22Rv1 (cell line): ENCODE measurements around the gene RASSF4.

Experiments used
- H3K27ac ChIP-seq: fragments of 450-650 bp; 2 replicates; pipeline ENCODE4 v1.5.1; 2017
- ZFX ChIP-seq: fragments of 450-650 bp; IDR thresholded peaks from 2 replicates; pipeline ENCODE4 v1.6.1; 2017; ENCODE audit warnings: antibody characterized with exemption, borderline replicate concordance
- TF ChIP-seq, protein P1 (sequence below): fragments of 450-650 bp; IDR thresholded peaks from 2 replicates; pipeline ENCODE4 v1.5.1; 2017; ENCODE audit warnings: mild to moderate bottlenecking

The RASSF4 gene

DNA sequence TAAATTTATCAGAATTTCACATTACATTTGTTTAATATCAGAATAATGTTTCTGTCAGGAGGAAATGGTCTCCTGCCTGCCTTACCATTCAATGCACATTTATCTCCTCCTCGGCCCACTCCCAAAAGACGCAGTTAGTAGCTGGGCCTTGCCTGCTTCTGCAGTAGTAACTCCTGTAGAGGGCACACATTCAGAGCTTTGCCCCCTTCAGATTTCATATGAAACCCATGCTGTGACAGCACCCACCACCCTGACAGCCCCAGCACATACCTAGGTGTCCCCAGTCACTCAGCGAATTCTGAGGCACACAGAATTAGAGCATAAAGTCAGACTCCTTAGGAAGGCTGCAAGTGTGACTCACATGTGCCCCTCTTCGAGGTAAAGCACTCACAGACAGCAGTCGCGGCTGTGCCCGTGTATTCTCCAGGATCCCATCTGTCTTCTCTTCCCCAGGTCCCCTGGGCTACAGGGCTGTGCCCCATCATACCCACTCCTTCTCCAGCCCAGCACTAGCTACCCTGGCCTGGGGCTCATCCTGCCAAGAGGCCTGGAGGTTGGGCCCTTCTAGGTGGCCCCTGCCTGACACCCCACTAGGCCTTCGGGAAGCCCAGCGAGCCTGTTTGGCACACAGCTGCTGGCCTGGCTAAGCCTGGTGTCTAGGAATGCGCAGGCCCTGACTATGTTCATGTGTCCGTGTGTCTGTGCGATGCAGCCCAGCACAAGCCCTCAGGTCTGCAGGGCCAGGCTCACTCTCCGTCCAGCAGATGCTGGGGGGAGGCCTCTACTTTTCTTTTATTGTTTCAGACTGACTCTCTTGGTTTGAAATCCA, 23.7 kb downstream of the RASSF4 start:
- TF ChIP-seq, protein P1, sequence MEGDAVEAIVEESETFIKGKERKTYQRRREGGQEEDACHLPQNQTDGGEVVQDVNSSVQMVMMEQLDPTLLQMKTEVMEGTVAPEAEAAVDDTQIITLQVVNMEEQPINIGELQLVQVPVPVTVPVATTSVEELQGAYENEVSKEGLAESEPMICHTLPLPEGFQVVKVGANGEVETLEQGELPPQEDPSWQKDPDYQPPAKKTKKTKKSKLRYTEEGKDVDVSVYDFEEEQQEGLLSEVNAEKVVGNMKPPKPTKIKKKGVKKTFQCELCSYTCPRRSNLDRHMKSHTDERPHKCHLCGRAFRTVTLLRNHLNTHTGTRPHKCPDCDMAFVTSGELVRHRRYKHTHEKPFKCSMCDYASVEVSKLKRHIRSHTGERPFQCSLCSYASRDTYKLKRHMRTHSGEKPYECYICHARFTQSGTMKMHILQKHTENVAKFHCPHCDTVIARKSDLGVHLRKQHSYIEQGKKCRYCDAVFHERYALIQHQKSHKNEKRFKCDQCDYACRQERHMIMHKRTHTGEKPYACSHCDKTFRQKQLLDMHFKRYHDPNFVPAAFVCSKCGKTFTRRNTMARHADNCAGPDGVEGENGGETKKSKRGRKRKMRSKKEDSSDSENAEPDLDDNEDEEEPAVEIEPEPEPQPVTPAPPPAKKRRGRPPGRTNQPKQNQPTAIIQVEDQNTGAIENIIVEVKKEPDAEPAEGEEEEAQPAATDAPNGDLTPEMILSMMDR = no peak
- no peak for TF ChIP-seq ZFX
- H3K27ac ChIP-seq = no peak overlapping the region

DNA sequence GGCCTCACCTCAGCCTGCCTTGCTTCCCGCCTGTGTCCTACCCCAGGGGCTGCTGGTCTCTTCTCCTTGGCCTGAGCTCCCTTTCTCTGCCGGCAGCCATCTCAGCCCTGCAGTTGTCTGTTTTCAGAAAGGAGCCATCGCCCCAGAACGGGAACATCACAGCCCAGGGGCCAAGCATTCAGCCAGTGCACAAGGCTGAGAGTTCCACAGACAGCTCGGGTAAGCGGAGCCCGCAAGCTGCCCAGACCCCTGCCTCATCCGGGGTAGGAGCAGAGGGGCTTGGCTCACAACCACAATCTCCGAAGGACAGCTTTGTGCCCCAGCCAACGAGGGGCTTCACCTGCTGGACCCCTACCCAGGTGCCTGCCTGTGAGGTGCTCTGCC, 24.3 kb downstream of the RASSF4 start:
- H3K27ac ChIP-seq = no peak overlapping the region
- TF ChIP-seq, protein P1 = no peak
- no peak for TF ChIP-seq ZFX

DNA sequence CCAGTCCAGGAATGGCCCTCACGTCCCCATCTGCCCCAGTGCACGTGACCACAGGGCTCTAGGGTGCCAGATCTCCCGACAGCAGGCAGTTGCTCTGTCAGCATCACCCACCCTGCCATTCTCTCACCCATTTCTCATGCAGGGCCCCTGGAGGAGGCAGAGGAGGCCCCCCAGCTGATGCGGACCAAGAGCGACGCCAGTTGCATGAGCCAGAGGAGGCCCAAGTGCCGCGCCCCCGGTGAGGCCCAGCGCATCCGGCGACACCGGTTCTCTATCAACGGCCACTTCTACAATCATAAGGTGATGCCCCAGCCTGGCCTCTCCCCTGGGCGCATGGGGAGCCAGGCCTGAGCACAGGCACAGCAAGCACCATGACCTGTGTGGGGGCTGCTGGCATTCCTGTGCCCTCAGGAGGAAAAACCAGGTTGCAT, 25.1 kb downstream of the RASSF4 start:
- H3K27ac ChIP-seq = no peak overlapping the region
- TF ChIP-seq ZFX = no peak
- TF ChIP-seq, protein P1 = no peak

DNA sequence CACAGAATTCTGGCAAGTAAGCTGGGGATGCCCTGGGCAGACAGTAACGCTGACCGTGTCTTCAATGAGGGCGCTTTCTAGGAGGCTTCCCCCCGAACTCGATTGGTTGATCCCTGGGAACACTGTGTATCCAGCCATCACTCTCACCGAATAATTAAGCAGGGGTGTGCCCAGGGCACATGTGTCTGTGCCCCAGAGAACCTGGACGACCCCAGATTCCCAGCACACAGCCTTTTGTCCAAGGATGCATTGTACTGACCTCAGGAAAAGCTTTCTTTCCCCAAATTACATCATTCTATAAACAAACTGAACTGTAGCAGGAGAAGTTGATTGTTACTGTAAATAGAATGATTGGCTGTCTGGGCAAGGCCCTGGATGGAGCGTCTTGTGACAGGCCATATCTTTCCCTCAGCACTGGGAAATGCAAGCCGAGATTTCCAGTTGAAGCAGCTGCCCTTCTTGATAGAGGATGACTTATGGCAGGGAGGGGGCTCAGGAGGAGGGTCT, 25.6 kb downstream of the RASSF4 start:
- TF ChIP-seq, protein P1 = no peak
- TF ChIP-seq ZFX = no peak
- H3K27ac ChIP-seq = no peak overlapping the region

DNA sequence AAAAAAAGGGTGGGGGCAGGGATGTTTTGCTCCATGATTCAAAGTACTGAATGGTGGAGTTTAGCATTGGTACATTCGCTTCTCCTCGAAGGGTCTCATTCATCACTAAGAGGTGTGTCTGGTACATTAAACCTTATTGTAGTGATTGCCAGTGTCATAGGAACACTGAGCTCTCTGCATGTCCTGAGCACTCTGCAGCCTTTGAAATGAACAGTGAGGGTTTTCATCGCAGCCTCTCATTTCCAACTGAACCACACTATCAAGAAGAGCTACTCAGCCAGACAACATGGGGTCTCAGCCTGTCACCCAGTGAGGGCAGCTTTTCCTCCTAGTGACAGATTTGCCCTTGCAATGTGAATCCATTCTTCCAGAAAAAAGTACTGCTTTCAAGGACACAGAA, 26.6 kb downstream of the RASSF4 start:
- H3K27ac ChIP-seq = no peak overlapping the region
- no peak for TF ChIP-seq ZFX
- TF ChIP-seq, protein P1 = no peak

DNA sequence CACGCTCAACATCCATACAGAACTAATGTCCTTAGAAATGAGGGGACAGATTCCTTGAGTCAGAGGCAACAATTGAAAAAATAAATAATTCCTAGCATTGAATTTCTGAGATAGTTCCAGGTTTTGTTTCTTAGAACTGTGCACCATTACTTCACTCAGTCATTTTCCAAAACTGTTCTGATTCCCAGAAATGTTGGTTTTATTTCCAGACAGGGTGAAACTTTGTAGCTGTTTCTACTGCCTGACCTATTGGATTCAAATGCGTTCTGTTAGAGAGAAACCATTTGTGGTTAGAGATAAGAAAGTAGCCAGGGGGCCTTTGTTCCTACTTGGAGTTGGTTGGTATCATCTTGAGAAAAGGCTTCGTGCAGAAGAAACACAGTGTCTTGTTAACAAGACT, 27.1 kb downstream of the RASSF4 start:
- H3K27ac ChIP-seq = no peak overlapping the region

More for the DNA sequence above, 27.1 kb downstream of the RASSF4 start:
- TF ChIP-seq, protein P1 = no peak
- no peak for TF ChIP-seq ZFX
